GM21526 (cell line): Measurements from ENCODE around the gene PATZ1.
"Not testable (repeated sequence)": the region's sequence is repeated elsewhere in the genome, so short reads cannot be mapped to it uniquely, and the experiment has no call there.

ENCODE experiments used
- ATAC-seq: cut with Tn5 transposase; IDR thresholded peaks from one replicate; pipeline ENCODE4 v1.9.1; 2021; ENCODE audit warnings: moderate library complexity; ENCODE audit not compliant: unreplicated experiment, low FRiP score

PATZ1 gene

GRCh38 chr22:31346255-31346732 lies at the start of gene PATZ1:
Gene PATZ1, minus strand, starts transcription at chr22:31346346. Its CDS starts 744 bp downstream, at chr22:31345602.
- ATAC-seq = peak; percentile 19

GRCh38 chr22:31394326-31394725 lies 48.2 kb upstream of the PATZ1 start:
- no peak for ATAC-seq

GRCh38 chr22:31393893-31394292 lies 47.7 kb upstream of the PATZ1 start:
- no peak for ATAC-seq

- not testable (repeated sequence) for ATAC-seq
Observed at GRCh38 chr22:31378651-31379050, 32.5 kb upstream of the PATZ1 start.

GRCh38 chr22:31378123-31378522 lies 32.0 kb upstream of the PATZ1 start:
- no peak for ATAC-seq

GRCh38 chr22:31377612-31378011 lies 31.5 kb upstream of the PATZ1 start:
- ATAC-seq = no peak

- no peak for ATAC-seq
Observed at GRCh38 chr22:31367426-31367825, 21.3 kb upstream of the PATZ1 start.

GRCh38 chr22:31363885-31364465 lies 17.8 kb upstream of the PATZ1 start:
- ATAC-seq = no peak

- ATAC-seq = no peak
Observed at GRCh38 chr22:31361743-31362142, 15.6 kb upstream of the PATZ1 start.

- ATAC-seq = no peak
Observed at GRCh38 chr22:31360029-31360428, 13.9 kb upstream of the PATZ1 start.

- ATAC-seq = no peak
Observed at GRCh38 chr22:31354515-31354914, 8.4 kb upstream of the PATZ1 start.

- no peak for ATAC-seq
Observed at GRCh38 chr22:31350410-31350863, 4.3 kb upstream of the PATZ1 start.

- no peak for ATAC-seq
Observed at GRCh38 chr22:31349960-31350359, 3.8 kb upstream of the PATZ1 start.

- ATAC-seq = no peak
Observed at GRCh38 chr22:31348766-31349165, 2.6 kb upstream of the PATZ1 start.

- ATAC-seq = not testable (repeated sequence)
Observed at GRCh38 chr22:31348009-31348337, 1.8 kb upstream of the PATZ1 start.

GRCh38 chr22:31347251-31348008 lies 1.3 kb upstream of the PATZ1 start:
- no peak for ATAC-seq

- ATAC-seq = no peak
Observed at GRCh38 chr22:31346733-31347250, 646 bp upstream of the PATZ1 start.

GRCh38 chr22:31345331-31346254 lies 553 bp downstream of the PATZ1 start:
- ATAC-seq = peak; percentile 38

GRCh38 chr22:31344578-31345330 lies 1.4 kb downstream of the PATZ1 start:
- ATAC-seq = no peak

- ATAC-seq = no peak
Observed at GRCh38 chr22:31344256-31344577, 1.9 kb downstream of the PATZ1 start.
